Measurements from ENCODE around the gene KCNQ1OT1. TPM values are rescaled to one million over a fixed set of nuclear protein-coding genes. Genes with fewer than 3 reads are reported as not detected.
A peak's percentile ranks its signal among the peaks of the same experiment; 100 is the strongest.

KCNQ1OT1 gene
- total RNA-seq, 1 donor from 2014 or later: 14.3 TPM

DNA sequence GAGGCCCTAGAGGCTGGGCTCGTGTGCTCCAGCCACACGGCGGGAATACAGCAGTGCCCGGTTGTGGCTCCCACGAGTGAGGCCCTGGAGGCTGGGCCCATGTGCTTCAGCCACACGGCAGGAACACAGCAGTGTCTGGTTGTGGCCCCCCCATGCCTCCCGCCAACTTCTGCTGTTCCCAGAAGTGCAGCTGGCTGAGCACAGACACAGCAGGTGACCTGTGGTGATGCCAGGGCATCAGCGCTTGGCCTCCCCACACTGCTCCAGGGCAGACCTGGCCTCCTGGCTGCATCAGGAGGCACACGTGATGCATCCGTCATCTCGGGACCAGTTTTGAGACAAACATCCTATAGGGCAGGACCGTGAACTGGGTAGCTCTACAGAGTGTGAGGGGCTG, 110.3 kb downstream of the KCNQ1OT1 start:
- TF ChIP-seq CTCF (IDR thresholded peaks at IDR 0.05; ENCODE audit: partially characterized antibody, unreplicated experiment): no peak
- H3K36me3 Mint-ChIP-seq (ENCODE audit: unreplicated experiment): peaks cover 12% of the 10 kb centered on the region
- peaks cover 1% of the 10 kb centered on the region for H3K9me3 Mint-ChIP-seq (ENCODE audit: unreplicated experiment)
- H3K4me3 Mint-ChIP-seq (ENCODE audit: unreplicated experiment): no peak overlapping the region
- DNase-seq: no peak
- H3K27ac Mint-ChIP-seq (ENCODE audit: unreplicated experiment): peak overlapping the region; percentile 38
- peaks cover 5% of the 10 kb centered on the region for H3K27me3 Mint-ChIP-seq (ENCODE audit: unreplicated experiment)
- no peaks in the 10 kb centered on the region for H3K4me1 Mint-ChIP-seq (ENCODE audit: low read depth, unreplicated experiment)

GRCh38 chr11:2588809-2589537, 110.8 kb downstream of the KCNQ1OT1 start:
- H3K9me3 Mint-ChIP-seq (ENCODE audit: unreplicated experiment): peaks cover 1% of the 10 kb centered on the region
- no peak overlapping the region for H3K27ac Mint-ChIP-seq (ENCODE audit: unreplicated experiment)
- no peak for TF ChIP-seq CTCF (IDR thresholded peaks at IDR 0.05; ENCODE audit: partially characterized antibody, unreplicated experiment)
- peaks cover 5% of the 10 kb centered on the region for H3K27me3 Mint-ChIP-seq (ENCODE audit: unreplicated experiment)
- no peak overlapping the region for H3K4me3 Mint-ChIP-seq (ENCODE audit: unreplicated experiment)
- no peaks in the 10 kb centered on the region for H3K4me1 Mint-ChIP-seq (ENCODE audit: low read depth, unreplicated experiment)
- no peak for DNase-seq
- H3K36me3 Mint-ChIP-seq (ENCODE audit: unreplicated experiment): peaks cover 7% of the 10 kb centered on the region

- peak; percentile 11 for DNase-seq
- Mint-ChIP-seq H3K27me3 (ENCODE audit: unreplicated experiment) (peaks cover 5% of the 10 kb centered on the region), H3K4me1 (ENCODE audit: low read depth, unreplicated experiment) (no peaks in the 10 kb centered on the region), H3K27ac (ENCODE audit: unreplicated experiment) (no peak overlapping the region), H3K36me3 (ENCODE audit: unreplicated experiment) (no peaks in the 10 kb centered on the region), H3K4me3 (ENCODE audit: unreplicated experiment) (no peak overlapping the region), H3K9me3 (ENCODE audit: unreplicated experiment) (peaks cover 1% of the 10 kb centered on the region)
- no peak for TF ChIP-seq CTCF (IDR thresholded peaks at IDR 0.05; ENCODE audit: partially characterized antibody, unreplicated experiment)
These were observed 111.6 kb downstream of the KCNQ1OT1 start for GRCh38 chr11:2587976-2588748.

GRCh38 chr11:2587132-2587930, 112.5 kb downstream of the KCNQ1OT1 start:
- Mint-ChIP-seq H3K36me3 (ENCODE audit: unreplicated experiment) (no peaks in the 10 kb centered on the region), H3K27me3 (ENCODE audit: unreplicated experiment) (peaks cover 5% of the 10 kb centered on the region), H3K4me1 (ENCODE audit: low read depth, unreplicated experiment) (no peaks in the 10 kb centered on the region), H3K4me3 (ENCODE audit: unreplicated experiment) (no peak overlapping the region), H3K9me3 (ENCODE audit: unreplicated experiment) (peaks cover 1% of the 10 kb centered on the region), H3K27ac (ENCODE audit: unreplicated experiment) (no peak overlapping the region)
- TF ChIP-seq CTCF (IDR thresholded peaks at IDR 0.05; ENCODE audit: partially characterized antibody, unreplicated experiment): no peak
- no peak for DNase-seq

Data from glutamatergic neuron (in vitro differentiated cells).